Measurements from ENCODE around the gene PUM2.

The PUM2 gene

DNA sequence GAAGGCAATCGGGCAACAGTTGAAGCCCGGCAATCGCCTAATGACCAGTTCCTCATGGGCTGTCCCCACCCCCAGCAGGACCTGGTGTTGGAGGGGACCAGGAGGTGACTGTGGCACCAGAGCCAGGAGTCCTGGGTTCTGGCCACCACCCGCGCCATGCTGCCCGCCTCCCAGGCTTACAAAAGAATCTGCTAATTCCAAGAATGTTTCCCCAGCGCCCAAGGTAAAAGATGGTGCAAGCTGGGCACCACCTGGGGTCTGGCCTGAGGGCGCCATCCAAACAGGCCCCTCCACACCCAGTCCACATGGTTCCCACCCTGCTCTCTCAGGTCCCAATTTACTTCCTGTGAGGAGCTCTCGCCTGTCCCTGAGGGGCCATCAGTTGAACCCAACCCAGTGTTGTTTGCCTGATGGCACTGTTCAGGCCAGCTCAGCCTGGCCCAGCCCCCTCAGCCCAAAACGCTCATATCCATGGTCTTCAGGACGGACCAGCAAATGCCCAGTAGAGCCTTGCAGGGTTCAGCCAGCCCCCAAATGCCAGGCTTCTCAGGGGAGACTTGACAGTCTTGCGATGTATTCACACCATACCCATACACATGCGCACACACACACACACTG lies 130.8 kb downstream of the PUM2 start:
- H3K9me3 Mint-ChIP-seq: no peaks in the 10 kb centered on the region
- no peaks in the 10 kb centered on the region for H3K36me3 Mint-ChIP-seq (ENCODE audit: low read depth)
- H3K27me3 Mint-ChIP-seq: peaks cover 37% of the 10 kb centered on the region
- no peaks in the 10 kb centered on the region for H3K4me1 Mint-ChIP-seq (ENCODE audit: low read depth)
- H3K27ac Mint-ChIP-seq: no peak overlapping the region
- H3K4me3 Mint-ChIP-seq: no peak overlapping the region

DNA sequence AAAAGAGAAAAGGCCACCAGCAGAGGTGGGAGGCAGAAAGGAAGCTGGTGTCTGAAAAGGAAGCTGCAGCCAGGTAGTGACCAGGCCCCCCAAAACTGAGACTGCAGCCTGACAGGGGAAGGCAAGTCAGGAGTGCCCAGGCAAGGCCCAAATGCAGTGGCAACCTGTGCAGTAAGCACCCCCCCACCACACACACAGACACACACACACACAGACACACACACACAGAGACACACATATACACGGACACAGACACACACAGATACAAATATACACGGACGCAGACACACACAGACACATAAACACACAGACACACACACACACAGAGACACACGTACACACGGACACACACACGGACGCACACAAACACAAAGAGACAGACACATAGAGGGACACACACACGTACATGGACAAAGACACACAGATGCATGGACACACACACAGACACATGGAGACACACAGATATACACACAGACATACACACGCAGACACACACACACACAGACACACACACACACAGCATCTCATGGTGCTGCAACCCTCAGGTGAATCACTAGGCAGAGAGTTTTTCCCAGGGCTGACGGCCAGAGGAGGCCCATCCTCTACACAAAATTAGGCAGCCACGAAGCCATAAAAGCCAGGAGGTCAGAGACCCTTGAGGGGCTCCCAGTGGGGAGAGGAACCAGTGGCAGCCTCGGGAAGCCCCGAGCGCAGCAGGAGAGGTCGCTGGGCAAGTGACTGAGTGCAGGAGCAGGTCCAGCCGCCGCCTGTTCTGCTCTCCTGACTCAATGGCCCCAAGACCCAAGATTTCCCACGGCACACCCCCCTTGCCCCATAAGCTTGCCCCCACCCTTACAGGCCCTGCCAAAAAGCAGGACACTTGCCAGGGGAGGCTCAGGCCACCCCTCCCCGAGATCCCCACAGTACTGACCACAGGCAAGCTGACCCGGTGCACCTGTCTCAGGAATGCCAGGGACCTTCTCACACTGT lies 132.0 kb downstream of the PUM2 start:
- no peaks in the 10 kb centered on the region for H3K4me1 Mint-ChIP-seq (ENCODE audit: low read depth)
- no peak overlapping the region for H3K27ac Mint-ChIP-seq
- peaks cover 37% of the 10 kb centered on the region for H3K27me3 Mint-ChIP-seq
- H3K4me3 Mint-ChIP-seq: no peak overlapping the region
- H3K36me3 Mint-ChIP-seq (ENCODE audit: low read depth): no peaks in the 10 kb centered on the region
- no peaks in the 10 kb centered on the region for H3K9me3 Mint-ChIP-seq

DNA sequence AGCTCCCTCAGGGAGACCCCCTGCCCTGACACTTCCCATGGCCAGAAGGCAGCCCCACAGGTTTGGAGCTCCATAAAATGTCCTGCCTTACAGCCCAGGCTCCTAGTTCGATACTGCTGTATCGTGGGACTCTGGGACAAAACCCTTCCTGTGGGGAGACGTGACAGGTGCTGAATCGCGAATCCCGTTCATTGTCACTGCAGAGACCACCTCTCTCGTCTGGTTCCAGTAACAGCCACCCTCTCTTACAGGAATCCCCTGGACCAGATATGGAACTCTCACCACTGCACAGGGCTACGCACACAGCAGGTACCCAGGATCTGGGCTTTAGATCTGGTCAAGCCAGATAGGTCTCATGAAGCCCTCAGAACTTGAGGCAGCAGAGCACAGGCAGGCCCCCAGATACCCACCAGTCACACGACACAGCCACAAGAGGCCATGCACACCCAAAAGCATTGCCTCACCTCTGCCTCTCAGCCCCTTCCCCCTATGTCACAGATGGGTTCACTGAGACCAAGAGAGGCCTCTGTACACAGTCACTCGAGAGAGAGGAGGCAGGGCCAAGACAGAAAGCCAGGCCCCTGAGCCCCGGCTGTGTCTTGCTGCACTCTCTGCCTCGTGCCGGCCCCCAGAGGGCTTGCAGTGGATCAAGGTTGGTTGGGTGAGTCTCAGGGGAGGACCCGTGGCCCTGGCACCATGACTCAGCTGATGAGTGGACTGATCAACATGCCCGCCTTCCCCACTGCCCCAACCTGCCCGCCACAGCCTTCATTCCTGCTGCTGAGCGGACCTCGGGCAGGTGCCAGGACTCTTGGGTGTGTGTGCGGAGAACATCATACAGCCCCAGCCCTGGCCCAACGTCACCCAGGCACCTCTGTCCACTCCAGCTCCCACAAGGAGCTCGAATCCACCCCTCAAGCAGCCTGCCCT lies 133.3 kb downstream of the PUM2 start:
- Mint-ChIP-seq H3K4me1 (ENCODE audit: low read depth) (no peaks in the 10 kb centered on the region), H3K27me3 (peaks cover 27% of the 10 kb centered on the region), H3K27ac (no peak overlapping the region), H3K36me3 (ENCODE audit: low read depth) (no peaks in the 10 kb centered on the region), H3K4me3 (no peak overlapping the region), H3K9me3 (no peaks in the 10 kb centered on the region)

DNA sequence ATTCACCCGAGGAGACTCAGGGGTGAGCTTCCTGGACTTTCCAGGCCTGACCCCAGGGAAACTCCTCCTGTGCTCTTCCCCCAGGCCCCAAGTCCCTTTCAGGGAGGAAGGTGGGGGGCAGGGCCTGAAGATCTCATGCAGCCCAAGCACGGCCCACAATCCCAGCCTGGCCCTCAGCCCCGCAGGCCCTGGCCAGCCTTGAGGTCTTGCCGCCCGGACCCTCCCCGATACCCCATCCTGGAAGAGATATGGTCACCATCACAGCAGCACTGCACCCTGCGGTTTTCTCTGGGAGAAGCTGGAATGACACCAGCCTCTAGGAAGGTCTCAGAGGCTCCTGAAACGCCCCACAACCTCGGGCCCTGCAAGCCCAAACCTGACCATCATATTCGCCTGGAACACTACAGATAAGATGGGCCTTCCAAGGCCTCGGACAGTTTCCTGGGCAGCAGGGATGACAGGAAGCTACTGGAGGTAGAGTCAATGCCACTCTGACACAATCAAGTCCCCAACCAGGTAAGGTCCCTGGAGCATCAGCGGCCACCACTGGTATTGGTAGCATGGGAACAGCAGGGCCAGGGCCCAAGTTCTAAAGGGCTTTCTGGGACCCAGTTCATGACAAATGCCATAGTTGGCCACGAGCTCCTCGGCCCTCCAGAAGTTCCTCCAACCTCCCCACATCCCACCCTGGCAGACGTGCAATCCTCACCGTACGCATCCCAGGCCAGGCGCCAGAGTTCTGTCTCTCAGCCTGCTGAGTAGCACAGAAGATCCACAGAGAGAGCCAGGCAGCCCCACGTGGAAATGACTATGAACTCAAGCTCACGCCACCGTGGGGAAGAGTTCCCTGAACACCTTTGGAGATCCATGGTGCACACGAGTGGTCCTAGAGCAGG lies 134.3 kb downstream of the PUM2 start:
- Mint-ChIP-seq H3K36me3 (ENCODE audit: low read depth) (no peaks in the 10 kb centered on the region), H3K4me3 (no peak overlapping the region), H3K9me3 (no peaks in the 10 kb centered on the region), H3K27ac (no peak overlapping the region), H3K4me1 (ENCODE audit: low read depth) (no peaks in the 10 kb centered on the region), H3K27me3 (peaks cover 18% of the 10 kb centered on the region)

DNA sequence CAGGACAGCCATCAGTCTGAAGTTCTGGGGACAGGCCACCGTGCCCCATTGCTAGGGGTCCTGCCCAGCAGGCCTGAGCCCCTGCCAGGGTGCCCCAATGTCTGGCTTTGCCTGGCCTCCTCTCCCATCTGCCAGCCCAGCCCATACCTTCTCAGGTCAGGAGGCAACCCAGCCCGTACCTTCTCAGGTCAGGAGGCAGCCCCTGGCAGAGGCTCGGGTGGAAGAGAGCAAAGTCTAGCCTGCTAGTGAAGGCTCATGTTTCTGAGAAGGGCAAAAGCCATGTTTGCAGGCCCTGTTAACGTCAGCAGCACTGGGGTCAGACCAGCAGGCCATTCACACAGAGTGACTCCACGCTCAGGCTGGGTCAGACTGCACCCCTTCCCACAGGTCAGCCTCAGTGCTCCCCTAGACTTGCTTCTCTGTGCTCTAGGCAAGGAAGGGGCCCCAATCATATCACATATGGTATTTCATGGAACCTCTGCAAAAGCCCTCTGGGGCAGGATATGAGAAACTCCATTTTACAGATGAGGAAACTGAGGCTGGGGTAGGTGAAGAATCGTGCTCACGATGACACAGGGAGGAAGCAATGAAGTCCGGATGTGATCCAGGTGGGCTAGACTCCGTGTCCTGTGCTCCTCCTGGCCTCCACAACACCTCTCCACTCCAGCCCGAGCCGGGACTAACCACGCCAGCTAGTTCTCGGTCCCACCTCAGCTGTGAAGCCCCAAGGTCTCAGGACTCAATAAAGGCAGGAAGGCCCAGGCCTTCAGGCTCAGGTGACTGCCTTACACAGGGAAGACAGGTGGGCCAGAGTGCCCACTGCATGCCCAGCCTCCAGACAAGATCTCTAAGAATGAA lies 135.2 kb downstream of the PUM2 start:
- no peak overlapping the region for H3K4me3 Mint-ChIP-seq
- H3K27me3 Mint-ChIP-seq: peaks cover 8% of the 10 kb centered on the region
- H3K9me3 Mint-ChIP-seq: no peaks in the 10 kb centered on the region
- H3K27ac Mint-ChIP-seq: no peak overlapping the region
- no peaks in the 10 kb centered on the region for H3K36me3 Mint-ChIP-seq (ENCODE audit: low read depth)
- no peaks in the 10 kb centered on the region for H3K4me1 Mint-ChIP-seq (ENCODE audit: low read depth)

DNA sequence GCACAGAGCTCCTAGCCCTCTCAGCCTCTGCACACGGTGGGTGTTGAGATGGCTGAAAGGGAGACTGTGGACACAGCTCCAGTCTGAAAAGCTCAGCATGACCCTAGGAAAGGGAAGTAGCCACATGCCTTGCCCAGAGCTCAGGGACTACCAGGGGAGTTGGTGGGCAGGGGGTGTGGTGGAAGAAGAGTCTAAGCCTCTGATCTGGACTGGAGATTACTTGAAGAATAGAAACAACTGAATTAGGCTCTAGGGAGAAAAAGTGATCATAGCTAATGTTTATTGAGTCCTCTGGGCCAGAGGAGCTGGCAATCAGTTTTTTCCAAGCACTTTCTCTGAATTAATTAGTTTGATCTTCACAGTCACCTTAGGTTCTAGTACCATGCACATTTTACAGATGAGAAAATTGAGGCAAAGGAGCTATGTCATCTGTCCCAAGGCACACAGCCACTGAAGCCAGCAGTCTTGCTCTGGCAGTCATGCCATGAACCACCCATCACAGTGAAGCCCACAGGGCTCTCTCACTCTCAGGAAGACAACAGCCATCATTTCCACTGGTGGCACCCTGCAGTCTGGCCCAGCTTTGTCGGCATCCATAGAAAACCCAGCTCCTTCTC lies 136.0 kb downstream of the PUM2 start:
- no peaks in the 10 kb centered on the region for H3K36me3 Mint-ChIP-seq (ENCODE audit: low read depth)
- H3K4me3 Mint-ChIP-seq: no peak overlapping the region
- H3K9me3 Mint-ChIP-seq: no peaks in the 10 kb centered on the region
- H3K27me3 Mint-ChIP-seq: peaks cover 4% of the 10 kb centered on the region
- H3K27ac Mint-ChIP-seq: no peak overlapping the region
- no peaks in the 10 kb centered on the region for H3K4me1 Mint-ChIP-seq (ENCODE audit: low read depth)

DNA sequence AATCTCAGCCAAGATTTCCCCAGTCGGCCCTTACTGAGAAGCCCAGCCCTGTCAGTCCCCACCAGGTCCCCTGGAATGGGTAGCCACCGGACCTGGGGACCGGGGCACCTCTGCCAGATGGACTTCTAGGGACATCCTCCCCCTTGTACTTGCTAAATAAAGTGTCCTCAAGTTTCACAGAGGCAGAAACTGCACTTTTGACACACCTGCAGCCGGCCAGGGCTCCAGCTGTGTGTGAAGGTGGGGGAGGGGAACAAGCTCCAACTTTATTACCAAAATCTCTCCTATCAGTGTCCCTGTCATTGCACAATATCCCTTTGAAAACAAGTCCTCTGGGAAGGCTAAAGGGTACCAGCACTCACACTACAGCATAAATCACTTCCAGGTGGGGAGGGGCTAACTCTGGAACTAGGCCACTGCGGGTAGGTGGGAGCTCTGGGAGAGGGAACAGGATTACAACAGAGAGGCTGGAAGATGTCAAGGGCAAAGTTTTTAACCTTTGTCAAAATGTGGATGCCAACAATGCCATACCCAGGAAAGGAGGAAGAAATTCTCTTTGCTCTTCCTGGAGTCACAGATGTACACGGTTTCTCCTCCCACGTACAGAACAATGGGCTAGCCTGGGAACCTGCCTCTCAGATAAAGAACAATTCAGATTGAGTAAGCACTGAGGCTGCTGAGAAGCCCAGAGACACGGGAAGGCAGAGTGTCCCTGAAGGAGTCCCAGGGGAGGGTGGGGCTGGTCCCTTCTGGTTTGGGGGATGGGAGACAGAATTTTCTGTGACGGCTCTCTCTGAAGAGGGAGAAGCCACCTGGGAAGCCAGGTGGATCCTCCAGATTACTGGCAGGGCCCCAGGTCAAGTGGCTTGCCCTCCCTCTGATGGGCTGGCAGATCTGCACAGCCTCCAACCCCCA lies 136.7 kb downstream of the PUM2 start:
- H3K27ac Mint-ChIP-seq: no peak overlapping the region
- no peaks in the 10 kb centered on the region for H3K4me1 Mint-ChIP-seq (ENCODE audit: low read depth)
- peaks cover 4% of the 10 kb centered on the region for H3K27me3 Mint-ChIP-seq

DNA sequence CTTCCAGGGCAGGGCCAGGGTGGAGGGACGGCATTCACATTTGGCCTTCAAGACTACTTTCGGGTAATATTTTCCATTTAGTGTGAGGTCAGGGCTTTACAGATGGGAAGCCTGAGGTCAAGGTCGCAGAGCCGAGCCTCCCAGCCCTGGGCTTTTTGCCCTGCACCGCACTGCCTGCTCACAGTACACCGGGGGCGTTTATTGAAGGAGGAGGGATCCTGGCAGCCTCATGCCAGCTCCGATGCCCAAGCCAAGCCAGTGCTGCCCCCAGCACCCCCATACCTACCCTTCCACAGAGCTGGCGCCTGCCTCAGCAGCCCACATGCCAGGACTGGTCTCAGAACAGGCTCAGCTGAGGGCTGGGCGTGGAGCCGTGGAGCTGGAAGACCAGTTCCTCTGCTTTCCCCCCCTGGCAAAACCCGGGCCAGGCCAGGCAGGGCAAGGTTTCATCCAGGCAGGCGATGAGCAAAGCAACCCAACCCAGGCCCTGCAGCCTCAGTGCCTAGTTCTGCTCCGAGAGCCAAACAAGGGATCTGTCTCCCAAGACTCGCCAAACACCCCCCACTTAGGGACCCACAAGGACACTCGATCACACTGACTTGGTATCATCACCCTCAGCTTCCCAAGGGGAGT lies 137.7 kb downstream of the PUM2 start:
- no peak overlapping the region for H3K4me3 Mint-ChIP-seq
- H3K27ac Mint-ChIP-seq: no peak overlapping the region
- no peaks in the 10 kb centered on the region for H3K9me3 Mint-ChIP-seq
- no peaks in the 10 kb centered on the region for H3K4me1 Mint-ChIP-seq (ENCODE audit: low read depth)
- H3K27me3 Mint-ChIP-seq: no peaks in the 10 kb centered on the region
- H3K36me3 Mint-ChIP-seq (ENCODE audit: low read depth): no peaks in the 10 kb centered on the region

More for the DNA sequence above, 136.7 kb downstream of the PUM2 start:
- H3K9me3 Mint-ChIP-seq: no peaks in the 10 kb centered on the region
- H3K36me3 Mint-ChIP-seq (ENCODE audit: low read depth): no peaks in the 10 kb centered on the region
- H3K4me3 Mint-ChIP-seq: no peak overlapping the region

DNA sequence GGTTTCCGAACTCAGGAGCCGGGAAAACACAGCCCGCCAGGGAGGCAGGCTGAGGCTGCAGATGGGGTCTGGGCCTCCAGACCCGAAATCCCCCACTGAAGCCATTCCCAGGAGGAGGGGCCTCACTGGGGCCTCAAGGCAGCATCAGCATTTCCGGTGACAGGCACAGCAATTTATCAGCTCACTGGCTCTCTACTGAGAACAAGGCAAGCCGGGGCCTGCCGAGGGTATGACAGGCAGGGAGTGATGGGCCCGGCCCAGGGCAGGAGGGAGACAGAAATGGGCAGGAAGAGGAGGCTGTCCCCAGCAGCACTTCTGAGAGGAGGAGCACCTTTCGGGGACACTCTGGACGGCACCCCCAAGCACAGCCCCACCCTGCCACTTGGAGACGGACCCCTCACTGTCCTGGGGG lies 138.2 kb downstream of the PUM2 start:
- Mint-ChIP-seq H3K4me3 (no peak overlapping the region), H3K4me1 (ENCODE audit: low read depth) (no peaks in the 10 kb centered on the region), H3K9me3 (no peaks in the 10 kb centered on the region), H3K27me3 (no peaks in the 10 kb centered on the region), H3K27ac (no peak overlapping the region), H3K36me3 (ENCODE audit: low read depth) (no peaks in the 10 kb centered on the region)

DNA sequence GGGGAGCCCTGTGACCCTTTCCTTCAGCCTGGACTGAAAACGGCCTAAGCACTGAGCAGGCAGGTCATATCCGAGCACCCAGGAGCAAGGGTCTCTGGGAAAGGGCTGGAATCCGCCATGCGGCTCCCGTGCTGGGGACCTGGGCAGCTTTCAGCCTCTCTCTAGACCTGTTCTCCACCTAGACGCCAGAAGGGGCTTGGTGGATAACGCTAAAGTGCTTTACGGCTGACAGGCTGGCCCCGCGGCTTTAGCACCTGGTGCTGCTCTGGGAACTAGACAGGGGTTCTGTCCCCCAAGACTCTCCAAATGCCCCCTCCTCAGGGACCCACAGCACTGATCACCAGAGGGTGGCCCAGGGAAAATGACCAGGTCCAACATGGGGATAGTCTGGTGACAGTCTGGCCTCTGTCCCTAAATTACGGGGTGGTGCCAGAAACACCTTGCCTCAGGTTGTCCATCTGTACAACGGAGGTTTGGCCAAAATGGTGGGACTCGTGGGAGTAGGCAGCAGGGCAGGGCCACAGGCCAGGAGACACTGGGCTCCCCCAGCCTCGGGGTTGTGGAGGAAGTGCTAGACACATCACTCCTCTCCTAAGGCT lies 138.7 kb downstream of the PUM2 start:
- Mint-ChIP-seq H3K27ac (no peak overlapping the region), H3K4me3 (no peak overlapping the region), H3K27me3 (no peaks in the 10 kb centered on the region), H3K36me3 (ENCODE audit: low read depth) (no peaks in the 10 kb centered on the region), H3K9me3 (no peaks in the 10 kb centered on the region), H3K4me1 (ENCODE audit: low read depth) (no peaks in the 10 kb centered on the region)

DNA sequence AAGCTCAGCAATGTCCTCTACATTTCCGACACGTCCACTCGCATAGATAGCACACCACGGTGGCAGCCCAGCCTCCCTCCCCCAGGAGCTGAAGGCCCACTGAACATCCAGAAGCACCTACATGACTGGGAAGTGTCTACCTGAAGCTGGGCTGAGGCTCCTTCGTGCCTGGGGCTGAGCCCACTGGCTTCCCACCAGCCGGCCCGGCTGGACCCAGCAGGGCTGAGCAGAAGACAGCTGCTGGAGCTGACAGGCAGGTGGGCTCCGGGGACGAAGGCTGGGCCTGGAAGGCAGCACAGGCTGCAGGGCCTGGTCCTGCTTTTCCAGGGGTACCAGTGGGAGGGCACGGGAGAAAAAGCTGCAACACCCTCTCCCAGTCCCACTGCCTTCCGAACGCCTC lies 139.2 kb downstream of the PUM2 start:
- H3K27ac Mint-ChIP-seq: no peak overlapping the region
- H3K4me3 Mint-ChIP-seq: no peak overlapping the region

DNA sequence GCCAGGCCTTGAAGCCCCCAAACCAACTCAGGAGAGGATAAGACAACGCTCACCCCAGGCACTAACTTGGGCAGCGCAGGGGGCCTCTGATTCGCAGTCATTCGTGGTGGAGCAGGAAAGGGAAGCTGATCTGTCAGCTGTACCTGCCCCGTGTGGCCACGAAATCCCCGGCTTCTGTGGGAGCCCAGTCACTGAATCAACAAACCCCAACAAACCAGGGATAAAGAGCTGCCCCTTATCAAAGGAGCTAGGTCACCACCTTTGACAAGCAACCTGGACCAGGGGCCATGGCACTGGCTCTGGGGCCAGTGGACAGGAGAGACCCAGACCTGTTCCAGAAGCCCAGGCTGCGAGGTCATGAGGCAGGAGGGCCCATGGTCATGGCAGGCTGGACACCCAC lies 140.2 kb downstream of the PUM2 start:
- H3K4me3 Mint-ChIP-seq: no peak overlapping the region
- no peaks in the 10 kb centered on the region for H3K4me1 Mint-ChIP-seq (ENCODE audit: low read depth)
- H3K36me3 Mint-ChIP-seq (ENCODE audit: low read depth): no peaks in the 10 kb centered on the region

More for the DNA sequence above, 139.2 kb downstream of the PUM2 start:
- Mint-ChIP-seq H3K4me1 (ENCODE audit: low read depth) (no peaks in the 10 kb centered on the region), H3K27me3 (no peaks in the 10 kb centered on the region), H3K36me3 (ENCODE audit: low read depth) (no peaks in the 10 kb centered on the region), H3K9me3 (no peaks in the 10 kb centered on the region)

More for the DNA sequence above, 140.2 kb downstream of the PUM2 start:
- Mint-ChIP-seq H3K9me3 (no peaks in the 10 kb centered on the region), H3K27me3 (no peaks in the 10 kb centered on the region), H3K27ac (no peak overlapping the region)
